NCI-H446 treated with DMSO at 0.1 percent for 48 hours (cell line): ENCODE data around the gene KISS1R.
"Not testable (repeated sequence)": the region's sequence is repeated elsewhere in the genome, so short reads cannot be mapped to it uniquely, and the experiment has no call there.

Experiments used
- DNase-seq: peaks from one replicate; lab custom pipeline; 2025; lab: John Stamatoyannopoulos, UW

Gene KISS1R

DNA sequence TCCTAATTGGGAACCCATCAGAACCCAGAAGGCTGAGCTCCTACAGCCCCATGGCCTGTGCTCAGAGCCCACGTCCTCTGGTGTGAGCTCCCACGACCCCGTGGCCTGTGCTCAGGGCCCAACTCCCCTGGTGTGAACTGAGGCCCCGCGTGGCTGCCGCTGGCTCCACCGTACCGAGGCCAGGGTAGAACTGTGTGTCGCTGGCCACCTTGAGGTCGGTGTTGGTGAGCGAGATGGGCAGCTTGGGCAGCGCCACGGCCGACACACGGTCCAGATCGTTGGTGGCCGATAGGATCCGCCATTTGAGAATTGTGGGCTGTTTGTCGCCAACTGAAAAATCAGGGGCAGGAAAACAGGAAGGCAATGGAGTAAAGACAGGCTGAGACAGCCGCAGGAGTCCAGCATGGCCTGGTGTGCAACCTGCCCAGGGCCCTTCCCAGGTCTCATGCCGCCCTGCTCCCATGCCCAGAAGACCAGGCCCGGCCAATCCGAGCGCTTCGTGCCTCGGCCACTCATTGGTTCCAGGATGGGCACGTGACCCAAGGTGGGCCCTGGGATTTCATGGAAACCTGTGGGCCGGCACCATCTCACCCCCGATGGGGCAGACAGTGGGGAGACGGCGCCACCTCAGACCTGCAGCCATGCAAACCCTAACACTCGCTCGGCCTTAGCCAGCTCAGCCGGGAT is 35.6 kb upstream of the KISS1R start:
- DNase-seq, result no peak

GRCh38 chr19:882871-883497 is 34.1 kb upstream of the KISS1R start:
- DNase-seq, result no peak

DNA sequence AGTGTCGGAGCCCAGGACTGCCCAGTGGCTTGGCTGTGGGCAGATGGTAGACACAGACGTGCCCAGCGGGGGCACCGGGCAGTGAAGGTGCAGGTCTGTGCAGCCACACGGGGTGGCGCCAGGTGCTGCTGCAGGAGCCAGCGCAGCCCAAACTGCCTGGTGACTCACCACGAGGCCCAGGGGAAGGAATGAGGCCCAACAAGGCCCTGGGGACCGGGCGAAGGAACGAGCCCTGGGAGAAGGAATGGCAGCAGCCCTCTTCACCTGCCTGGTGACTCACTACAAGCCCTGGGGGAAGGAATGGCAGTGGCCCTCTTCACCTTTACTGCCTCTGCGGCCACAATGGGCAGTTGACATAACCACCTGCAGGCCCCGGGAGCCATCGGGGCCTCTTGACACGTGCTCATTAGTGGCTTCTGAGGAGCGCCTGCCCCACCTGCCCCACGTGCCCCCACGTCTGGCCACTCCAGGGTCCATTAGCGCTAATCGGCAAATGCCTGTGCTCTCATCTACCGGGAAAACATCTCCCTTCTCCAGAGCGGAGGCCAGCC is 33.4 kb upstream of the KISS1R start:
- DNase-seq, result no peak

DNA sequence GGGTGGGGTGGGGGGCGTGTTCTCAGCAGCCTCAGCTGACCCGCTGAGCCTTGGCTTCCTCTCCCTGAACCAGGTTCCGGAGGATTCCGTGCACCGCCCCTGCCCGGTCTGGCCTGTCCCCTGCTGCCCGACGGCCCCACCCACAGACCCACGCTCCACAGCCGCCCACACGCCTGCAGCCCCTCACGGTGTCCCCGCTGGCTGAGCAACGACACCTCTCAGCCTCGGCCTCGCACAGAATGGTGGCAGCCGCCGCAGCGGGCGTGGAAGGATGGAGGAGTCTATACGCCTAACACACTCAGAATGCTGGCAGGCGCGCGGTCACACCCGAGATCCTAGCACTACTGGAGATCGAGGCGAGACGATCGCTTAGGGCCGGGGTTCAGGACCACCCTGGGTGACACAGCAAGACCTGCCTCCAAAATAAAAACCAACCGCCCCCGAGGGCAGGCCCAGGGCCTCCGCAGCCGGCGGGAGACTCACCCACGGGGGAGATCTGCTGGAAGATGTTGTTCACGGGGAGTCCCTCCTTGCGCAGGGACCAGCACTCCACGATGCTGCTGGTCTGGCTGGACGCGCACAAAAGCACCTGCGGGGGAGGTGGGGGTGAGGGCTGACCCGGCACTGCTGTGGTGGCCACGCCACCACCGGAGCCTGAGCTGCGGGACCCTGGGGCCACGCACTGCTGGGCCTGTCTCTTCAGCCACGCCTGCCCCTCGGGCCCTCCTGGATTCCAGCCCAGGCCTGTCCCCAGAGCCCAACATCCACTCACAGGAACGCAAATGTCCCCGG is 32.5 kb upstream of the KISS1R start:
- no peak for DNase-seq

GRCh38 chr19:885536-886224 is 31.5 kb upstream of the KISS1R start:
- DNase-seq, result no peak

DNA sequence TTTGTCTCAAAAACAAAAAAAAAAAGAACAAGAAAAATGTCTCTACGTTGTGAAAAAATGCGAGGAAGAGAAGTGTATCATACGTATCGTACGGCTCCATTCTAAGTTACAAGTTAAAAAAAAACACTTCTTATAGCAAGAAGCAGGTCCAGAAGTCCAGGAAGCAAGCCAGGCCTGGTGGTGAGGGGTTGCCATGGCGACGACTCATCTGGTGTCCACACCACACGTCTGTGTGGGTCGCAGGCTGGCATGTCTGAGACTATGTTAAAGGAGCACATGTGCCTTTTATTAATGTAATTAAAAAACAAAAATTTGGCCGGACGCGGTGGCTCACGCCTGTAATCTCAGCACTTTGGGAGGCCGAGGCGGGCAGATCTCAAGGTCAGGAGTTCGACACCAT is 30.1 kb upstream of the KISS1R start:
- no peak for DNase-seq

GRCh38 chr19:887599-887998 is 29.5 kb upstream of the KISS1R start:
- no peak for DNase-seq

DNA sequence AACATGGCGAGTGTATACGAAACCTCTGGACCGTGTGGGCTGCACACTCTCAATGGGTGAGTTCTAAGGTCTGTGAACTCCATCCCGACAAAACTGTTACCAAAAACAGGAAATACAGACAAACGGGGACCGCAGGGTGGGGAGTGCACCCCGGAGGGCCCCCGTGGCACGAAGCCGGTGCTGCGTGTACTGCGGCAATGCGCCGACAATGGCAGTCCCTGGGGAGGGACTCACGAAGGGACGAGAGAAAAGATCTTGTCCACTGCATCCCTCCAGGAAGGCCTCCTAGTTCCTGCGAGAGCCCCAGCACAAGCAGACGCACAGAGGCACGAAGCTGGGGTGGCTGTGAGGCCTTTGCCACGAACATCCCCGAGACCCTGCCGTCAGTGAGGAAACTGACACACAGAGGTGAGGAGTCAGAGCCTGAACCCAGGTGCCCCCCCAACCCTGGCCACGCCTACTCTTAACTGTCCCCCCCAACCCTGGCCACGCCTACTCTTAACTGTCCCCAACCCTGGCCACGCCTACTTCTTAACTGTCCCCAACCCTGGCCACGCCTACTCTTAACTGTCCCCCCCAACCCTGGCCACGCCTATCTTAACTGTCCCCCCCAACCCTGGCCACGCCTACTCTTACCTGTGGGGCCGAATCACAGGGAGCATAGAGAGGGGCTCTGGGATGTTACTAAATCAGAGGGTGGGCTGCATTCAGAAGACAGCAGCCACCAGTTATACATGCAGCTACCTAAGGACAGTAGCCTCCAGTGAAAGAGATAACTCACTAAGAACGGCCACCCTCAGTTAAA is 28.4 kb upstream of the KISS1R start:
- DNase-seq, result no peak

- no peak for DNase-seq
Measured at GRCh38 chr19:889662-890295, 27.4 kb upstream of the KISS1R start.

GRCh38 chr19:890831-891230 is 26.3 kb upstream of the KISS1R start:
- DNase-seq, result no peak

GRCh38 chr19:891421-892200 is 25.5 kb upstream of the KISS1R start:
- not testable (repeated sequence) for DNase-seq

GRCh38 chr19:892243-892893 is 24.8 kb upstream of the KISS1R start:
- DNase-seq, result no peak

GRCh38 chr19:892894-893689 is 24.0 kb upstream of the KISS1R start, which contains the start of the genes MED16 and RNU6-9:
Gene MED16, minus strand, starts transcription at chr19:893187. Its CDS starts 2,056 bp downstream, at chr19:891131.
Gene RNU6-9, plus strand, starts transcription at chr19:893484.
- DNase-seq, result peak; percentile 92

DNA sequence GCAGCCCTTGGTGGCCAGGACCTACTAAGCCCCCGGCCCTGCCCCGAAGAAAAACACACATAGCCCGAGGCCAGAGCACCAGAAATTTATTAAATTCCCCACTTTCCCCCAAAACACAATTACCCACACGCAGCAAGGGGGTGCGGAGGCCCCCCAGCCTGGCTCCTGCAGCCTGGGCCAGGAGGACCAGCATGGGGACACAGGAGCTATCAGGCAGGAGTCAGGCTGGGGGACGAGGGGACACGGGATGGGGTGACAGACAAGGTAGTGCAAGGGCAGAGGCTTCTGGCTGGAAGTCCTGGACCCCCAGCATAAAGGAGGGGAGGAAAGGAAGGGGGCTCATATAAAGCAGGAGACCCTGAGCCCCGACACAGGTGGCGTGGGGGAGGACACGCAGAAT is 20.7 kb upstream of the KISS1R start:
- DNase-seq, result no peak

- DNase-seq, result no peak
Measured at GRCh38 chr19:896999-897398, 20.1 kb upstream of the KISS1R start.

- DNase-seq, result no peak
Measured at GRCh38 chr19:897442-898039, 19.6 kb upstream of the KISS1R start.

DNA sequence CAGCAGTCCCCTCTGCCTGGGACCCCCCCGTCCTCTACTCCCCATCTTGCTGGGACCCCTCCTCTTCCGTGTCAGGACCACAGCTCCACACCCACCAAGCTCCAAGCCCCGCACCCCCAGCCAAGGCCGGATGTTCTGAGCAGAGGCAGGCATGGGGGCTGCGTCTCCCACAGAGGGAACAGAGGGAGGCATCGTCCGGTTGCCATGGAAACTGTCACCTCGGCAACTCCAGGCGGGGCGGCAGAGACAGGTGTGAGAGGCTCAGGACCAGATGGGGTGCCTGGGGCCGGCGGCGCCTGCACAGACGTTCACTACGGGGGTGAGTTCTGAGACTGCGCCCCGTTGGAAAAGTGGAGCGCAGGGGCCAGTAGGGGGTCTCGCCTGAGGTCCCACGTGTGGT is 18.5 kb upstream of the KISS1R start:
- no peak for DNase-seq
